WTC11 (cell line): ENCODE results near the gene TSPAN7.

ENCODE experiments used
- ATF3 ChIP-seq: sonication (generic); formaldehyde crosslinking; conservative IDR thresholded peaks from 2 replicates; pipeline ENCODE4 v1.8.1; 2022; ENCODE audit warnings: mild to moderate bottlenecking, missing genetic modification reagents
- CTCF ChIP-seq: fragments of 200-600 bp; IDR thresholded peaks from 2 replicates; pipeline ENCODE4 v1.8.0; 2022; ENCODE audit warnings: antibody characterized with exemption

- TF ChIP-seq CTCF (no peak), ATF3 (CRISPR knock-in tag) (no peak)
Observed at GRCh38 chrX:38577738-38578137, 16.4 kb downstream of the TSPAN7 start.
